Measurements from ENCODE around the gene BICRA. TPM values are rescaled to one million over a fixed set of nuclear protein-coding genes. Genes with fewer than 3 reads are reported as not detected.
"Not testable (repeated sequence)": the region's sequence is repeated elsewhere in the genome, so short reads cannot be mapped to it uniquely, and the experiment has no call there.

BICRA gene
- total and polyA plus RNA-seq, 3 donors from 2014 or later = 9.2 to 19.2 (median 13.5) TPM

GRCh38 chr19:47633996-47634395, 25.1 kb downstream of the BICRA start:
- Histone ChIP-seq H3K36me3 (ENCODE audit: low read depth, missing control alignments) (no peaks in the 10 kb centered on the region), H3K27me3 (no peaks in the 10 kb centered on the region), H3K4me1 (no peaks in the 10 kb centered on the region), H3K9me3 (no peaks in the 10 kb centered on the region), H3K4me3 (no peak overlapping the region), H3K27ac (no peak overlapping the region)
- intact Hi-C loops (cut with DNase I; ENCODE audit: low total_unique reads) = no loop called here
- WGBS, 2 donors = 82 to 86% methylated on average over 10 to 11 of the region's 11 CpGs
- TF ChIP-seq CTCF (IDR thresholded peaks at IDR 0.05) (no peak), POLR2A (IDR thresholded peaks at IDR 0.05) (no peak)
- no peak for DNase-seq

GRCh38 chr19:47635152-47635754, 26.3 kb downstream of the BICRA start:
- H3K4me1 ChIP-seq; DNase-seq; H3K27ac ChIP-seq; H3K36me3 ChIP-seq (ENCODE audit: low read depth, missing control alignments); H3K4me3 ChIP-seq; H3K9me3 ChIP-seq; H3K27me3 ChIP-seq; intact Hi-C loops (cut with DNase I; ENCODE audit: low total_unique reads): not testable (repeated sequence)
- 84 to 91% methylated on average over 6 of the region's 6 CpGs for WGBS, 2 donors

- H3K27ac ChIP-seq = no peak overlapping the region
- DNase-seq = no peak
- WGBS, 2 donors = 88 to 95% methylated on average over 10 of the region's 11 CpGs
These were observed 28.6 kb downstream of the BICRA start for GRCh38 chr19:47637550-47637949.

GRCh38 chr19:47641891-47642485, 33.1 kb downstream of the BICRA start:
- Histone ChIP-seq H3K4me1 (peaks cover 9% of the 10 kb centered on the region), H3K27me3 (no peaks in the 10 kb centered on the region), H3K4me3 (no peak overlapping the region), H3K9me3 (no peaks in the 10 kb centered on the region), H3K27ac (no peak overlapping the region), H3K36me3 (ENCODE audit: low read depth, missing control alignments) (no peaks in the 10 kb centered on the region)
- intact Hi-C loops (cut with DNase I; ENCODE audit: low total_unique reads) = no loop called here
- no peak for DNase-seq
- WGBS, 2 donors = 81 to 84% methylated on average over 5 of the region's 5 CpGs
- no peak for TF ChIP-seq POLR2A (IDR thresholded peaks at IDR 0.05)
- no peak for TF ChIP-seq CTCF (IDR thresholded peaks at IDR 0.05)

More at GRCh38 chr19:47637550-47637949, 28.6 kb downstream of the BICRA start:
- Histone ChIP-seq H3K9me3 (no peaks in the 10 kb centered on the region), H3K36me3 (ENCODE audit: low read depth, missing control alignments) (no peaks in the 10 kb centered on the region), H3K27me3 (no peaks in the 10 kb centered on the region), H3K4me1 (no peaks in the 10 kb centered on the region), H3K4me3 (no peak overlapping the region)
- intact Hi-C loops (cut with DNase I; ENCODE audit: low total_unique reads) = no loop called here
- TF ChIP-seq CTCF (IDR thresholded peaks at IDR 0.05) (no peak), POLR2A (IDR thresholded peaks at IDR 0.05) (no peak)

GRCh38 chr19:47643281-47643680, 34.3 kb downstream of the BICRA start:
- 60 to 86% methylated on average over 1 to 2 of the region's 5 CpGs for WGBS, 2 donors
- H3K4me3 ChIP-seq = no peak overlapping the region
- TF ChIP-seq CTCF (IDR thresholded peaks at IDR 0.05) (no peak), POLR2A (IDR thresholded peaks at IDR 0.05) (no peak)
- intact Hi-C loops (cut with DNase I; ENCODE audit: low total_unique reads) = no loop called here
- no peaks in the 10 kb centered on the region for H3K36me3 ChIP-seq (ENCODE audit: low read depth, missing control alignments)
- H3K4me1 ChIP-seq = peaks cover 9% of the 10 kb centered on the region
- DNase-seq = no peak
- no peaks in the 10 kb centered on the region for H3K27me3 ChIP-seq
- H3K9me3 ChIP-seq = no peaks in the 10 kb centered on the region
- no peak overlapping the region for H3K27ac ChIP-seq

Measured in testis (tissue), 3 donors.